HT-29 (cell line): ENCODE results near the gene RORB. TPM values are rescaled to one million over a fixed set of nuclear protein-coding genes. Genes with fewer than 3 reads are reported as not detected.

Experiments used
- DNase-seq: peaks from one replicate; pipeline ENCODE4 v3.0.0-alpha.2; 2015; ENCODE audit warnings: low spot score
- total RNA-seq: library from RNA; depleted of rRNA; stranded (reverse); fragments of >200 nt; shearing (Covaris generic); gene quantifications from 2 replicates; pipeline ENCODE4 v1.2.3, GENCODE V29; 2014

Gene RORB
- total RNA-seq, 1 experiment from 2014 or later, result not detected

DNA sequence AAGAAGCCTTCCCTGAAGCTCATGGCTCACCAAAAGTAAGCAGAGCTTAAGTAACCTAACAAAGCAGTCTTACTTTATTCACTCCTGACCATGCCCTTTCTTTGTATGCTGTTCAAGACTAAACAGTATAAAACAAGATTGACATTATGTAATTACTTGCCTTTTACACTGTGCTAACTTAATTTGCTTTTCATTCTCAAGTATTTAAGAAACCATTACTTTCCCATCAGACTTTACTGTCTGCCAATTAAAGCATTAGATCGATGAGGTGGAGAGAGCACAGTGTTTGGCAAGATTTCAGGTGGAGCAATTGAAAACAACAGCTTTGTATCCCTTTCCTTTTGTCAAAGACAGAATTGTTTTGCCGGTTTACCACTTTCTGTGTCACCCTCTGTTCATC, 98.2 kb downstream of the RORB start:
- DNase-seq, result no peak

DNA sequence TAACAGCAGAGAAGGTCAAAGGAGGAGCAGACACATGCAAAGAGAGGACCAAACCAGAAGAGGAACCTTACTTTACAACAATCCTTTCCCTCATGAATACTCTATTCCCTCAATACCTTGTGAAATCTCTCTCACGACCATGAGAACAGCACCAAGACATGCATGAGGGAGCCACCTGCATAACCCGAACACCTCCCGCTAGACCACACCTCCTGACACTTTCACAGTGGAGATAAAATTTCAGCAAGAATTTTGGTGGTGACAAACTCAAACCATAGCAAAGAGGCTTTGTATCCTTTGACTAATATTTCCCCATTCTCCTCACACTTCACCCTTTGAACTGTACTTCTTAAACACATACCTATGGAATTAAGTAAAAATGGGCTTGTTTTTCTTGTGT, 101.7 kb downstream of the RORB start:
- no peak for DNase-seq

DNA sequence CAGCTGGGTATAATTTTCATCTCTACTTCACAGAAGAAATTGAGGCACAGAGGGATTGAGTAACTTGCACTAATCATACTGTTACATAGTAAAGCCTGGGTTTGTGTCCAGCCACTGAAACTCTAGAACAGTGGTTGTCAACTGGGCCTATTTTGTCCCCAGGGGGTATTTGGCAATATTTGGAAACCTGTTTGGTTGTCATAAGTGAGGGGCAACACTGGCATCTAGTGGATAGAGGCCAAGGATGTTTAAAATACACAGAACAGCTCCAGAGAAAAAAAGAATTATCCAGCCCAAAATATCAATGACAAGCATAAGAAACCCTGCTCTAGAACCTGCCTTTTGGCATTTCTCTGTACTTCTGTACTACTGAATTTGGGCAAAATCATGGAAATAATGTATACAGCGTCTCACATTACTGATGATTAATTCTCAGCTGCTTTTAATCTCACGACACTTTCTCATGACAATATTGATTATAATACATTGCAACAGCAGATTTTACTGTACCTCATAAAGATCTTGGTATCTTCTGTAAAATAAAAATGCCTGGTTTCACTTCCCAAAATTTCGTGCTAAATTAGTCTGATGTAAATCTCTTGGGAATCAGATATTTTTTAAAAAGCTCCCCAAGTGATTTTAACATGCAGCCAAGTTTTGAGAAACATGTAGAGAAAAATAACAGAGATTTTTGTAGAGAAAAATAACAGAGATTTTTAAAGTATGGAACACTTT, 112.7 kb downstream of the RORB start:
- DNase-seq, result no peak

DNA sequence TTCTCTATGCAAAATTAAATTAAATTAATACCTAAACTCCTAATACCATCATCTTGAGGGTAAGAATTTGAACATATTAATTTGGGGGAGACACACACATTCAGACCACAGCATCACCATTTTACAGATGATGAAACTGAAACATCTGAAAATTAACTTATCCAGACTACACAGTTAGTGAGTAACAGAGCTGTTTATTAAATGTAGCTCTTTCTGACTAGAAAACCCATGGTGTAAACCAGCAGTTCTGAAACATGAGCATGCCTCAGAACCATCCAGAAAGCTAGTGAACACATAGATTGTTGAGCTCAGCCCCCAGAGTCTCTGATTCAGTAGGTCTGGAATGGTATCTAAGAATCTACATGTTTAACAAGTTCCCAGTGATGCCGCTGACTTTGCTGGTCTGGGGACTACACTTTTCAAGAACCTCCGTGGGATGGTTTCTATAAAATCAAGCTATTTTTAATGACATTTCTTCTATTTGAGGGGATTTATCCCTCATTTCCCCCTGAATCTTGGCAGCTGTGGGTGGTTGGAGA, 113.5 kb downstream of the RORB start:
- no peak for DNase-seq

DNA sequence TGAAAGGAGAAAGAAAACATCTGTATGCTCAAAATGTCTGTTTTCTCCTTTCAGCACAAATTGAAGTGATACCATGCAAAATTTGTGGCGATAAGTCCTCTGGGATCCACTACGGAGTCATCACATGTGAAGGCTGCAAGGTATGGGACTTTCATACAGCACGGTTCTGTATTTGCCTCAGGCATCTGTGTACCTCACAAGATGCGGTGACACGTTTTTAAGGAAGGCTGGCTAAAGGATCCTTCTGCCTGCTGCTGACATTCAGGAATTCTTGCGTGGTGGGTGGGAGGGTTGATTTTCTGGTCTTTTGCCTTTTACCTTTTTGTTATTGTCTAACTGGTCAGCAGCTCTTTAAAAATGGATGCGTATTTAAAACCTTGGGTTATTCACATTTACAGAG, 133.1 kb downstream of the RORB start:
- DNase-seq, result no peak

DNA sequence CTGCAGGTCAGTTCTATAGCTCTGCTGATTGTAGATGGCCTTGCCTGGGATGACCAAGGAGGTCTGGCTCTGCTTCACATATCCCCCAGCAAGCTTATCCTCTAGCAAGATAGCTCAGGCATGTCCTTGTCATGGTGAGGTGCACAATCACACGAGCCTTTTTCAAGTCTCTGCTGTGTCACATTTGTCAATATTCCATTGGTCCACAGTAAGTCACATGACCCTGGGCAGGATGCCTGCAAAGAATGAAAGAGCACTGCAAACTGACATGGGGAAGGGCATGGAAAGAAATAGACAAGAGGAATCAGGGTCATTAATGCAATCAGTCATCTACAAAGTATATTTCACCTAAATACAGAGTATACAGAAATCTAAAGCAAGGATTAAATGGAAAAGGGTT, 142.0 kb downstream of the RORB start:
- no peak for DNase-seq

DNA sequence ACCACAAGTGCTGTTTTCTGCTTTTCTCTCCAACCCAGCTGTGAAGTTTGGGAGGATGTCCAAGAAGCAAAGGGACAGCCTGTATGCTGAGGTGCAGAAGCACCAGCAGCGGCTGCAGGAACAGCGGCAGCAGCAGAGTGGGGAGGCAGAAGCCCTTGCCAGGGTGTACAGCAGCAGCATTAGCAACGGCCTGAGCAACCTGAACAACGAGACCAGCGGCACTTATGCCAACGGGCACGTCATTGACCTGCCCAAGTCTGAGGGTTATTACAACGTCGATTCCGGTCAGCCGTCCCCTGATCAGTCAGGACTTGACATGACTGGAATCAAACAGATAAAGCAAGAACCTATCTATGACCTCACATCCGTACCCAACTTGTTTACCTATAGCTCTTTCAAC, 145.2 kb downstream of the RORB start:
- no peak for DNase-seq

DNA sequence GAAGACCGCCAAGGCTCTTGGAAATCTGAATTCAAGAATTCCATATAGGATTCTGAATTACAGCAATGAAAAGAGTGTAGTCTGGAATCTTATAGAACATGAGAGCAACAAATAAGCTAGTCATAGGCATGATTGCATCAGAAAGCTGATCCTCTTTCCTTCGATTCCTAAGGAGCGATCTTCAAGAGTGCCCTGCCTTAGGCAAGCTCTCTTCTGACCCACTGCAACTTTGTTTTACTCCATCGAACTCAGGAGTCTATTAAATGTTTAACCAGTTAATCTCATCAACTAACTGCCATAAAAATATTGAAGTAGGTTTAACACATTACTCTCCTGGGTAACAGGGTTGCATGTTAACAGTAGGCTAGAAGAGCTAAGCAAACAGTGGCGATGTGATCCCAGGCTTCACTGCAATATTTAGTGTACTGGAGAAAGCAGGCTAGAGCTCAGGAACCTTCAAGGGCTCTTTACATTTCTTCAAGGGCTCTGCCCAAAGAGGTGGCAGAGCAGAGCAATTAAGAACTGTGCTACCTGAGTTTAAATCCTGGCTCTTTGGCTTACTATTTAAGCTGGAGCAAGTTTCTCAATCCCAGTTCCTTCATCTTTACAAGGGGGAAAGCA, 146.3 kb downstream of the RORB start:
- DNase-seq, result no peak

DNA sequence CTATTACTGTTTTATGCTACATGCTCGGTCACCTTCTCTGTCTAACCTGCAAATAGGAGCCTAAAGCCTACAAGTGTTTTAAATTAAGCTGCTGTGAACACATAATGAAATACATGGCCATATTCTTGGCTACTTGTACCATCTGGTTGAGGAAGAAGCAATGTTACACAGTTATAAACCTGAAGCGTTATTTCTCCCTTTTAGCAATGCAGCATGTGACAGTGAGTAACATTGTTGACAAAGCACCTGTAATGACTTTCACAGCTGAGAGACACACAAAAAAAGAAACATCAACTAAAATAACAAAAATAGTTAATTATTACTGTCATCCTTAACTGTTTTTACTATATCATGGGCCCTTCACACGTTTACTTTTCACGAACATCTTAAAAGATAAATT, 146.9 kb downstream of the RORB start:
- DNase-seq, result no peak

DNA sequence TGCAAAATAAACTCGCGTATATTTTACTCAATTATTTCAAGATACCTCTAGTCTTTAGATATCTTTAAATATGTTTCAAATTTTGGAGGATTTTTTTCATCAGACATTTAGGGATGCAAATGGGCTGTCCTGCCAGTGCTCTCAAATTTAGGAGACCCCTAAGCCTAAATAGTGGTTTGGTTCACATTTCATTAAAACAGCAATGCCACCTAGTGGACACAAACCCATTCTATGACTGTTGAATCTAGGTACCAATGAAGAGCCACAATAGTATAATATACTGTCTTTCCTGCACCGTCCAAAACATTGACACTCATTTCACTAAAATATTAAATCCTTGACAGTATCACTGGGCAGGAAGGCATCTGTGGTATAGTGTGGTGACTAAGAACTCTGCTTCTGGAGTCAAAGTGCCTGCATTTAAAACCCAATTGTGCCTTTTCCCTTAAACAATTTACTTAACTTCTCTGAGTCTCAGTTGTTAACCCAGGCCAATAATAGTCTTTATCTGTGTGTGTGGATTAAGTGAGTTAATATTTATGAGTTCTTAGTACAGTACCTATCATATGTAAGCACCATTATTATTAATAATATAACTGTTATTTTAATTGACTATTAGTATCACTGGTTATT, 148.0 kb downstream of the RORB start:
- peak; percentile 35 for DNase-seq

DNA sequence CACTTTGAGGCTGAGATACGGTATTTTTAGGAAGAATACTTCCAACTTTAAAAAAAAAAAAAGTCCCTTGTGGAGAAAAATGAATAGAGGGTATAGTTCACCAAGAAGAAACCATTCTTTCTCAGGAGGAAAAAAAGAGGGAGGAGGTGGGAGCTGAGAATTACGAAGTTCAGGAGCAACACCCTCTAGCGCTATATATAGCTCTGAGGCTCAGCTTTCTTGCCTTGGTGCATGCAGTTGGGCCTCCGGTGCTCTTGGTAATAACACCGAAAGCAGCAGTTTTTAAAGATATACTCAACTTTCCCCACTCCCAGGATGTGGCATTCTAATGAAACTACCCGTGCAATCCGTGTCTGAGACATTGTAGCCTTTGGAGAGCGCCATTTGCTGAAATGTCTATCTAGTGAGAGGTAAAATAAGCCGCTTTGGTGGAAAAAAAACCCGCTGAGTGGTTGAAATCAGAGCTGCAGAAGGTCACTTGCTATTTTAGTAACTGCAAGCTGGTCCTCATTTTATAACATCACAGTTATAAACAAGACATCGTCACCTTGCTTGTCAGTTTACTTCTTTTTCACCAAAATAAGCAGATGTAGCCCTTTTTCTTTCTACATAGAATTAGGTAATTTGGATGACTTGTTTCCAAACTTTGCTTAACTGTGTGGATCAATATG, 156.4 kb downstream of the RORB start:
- DNase-seq, result no peak

DNA sequence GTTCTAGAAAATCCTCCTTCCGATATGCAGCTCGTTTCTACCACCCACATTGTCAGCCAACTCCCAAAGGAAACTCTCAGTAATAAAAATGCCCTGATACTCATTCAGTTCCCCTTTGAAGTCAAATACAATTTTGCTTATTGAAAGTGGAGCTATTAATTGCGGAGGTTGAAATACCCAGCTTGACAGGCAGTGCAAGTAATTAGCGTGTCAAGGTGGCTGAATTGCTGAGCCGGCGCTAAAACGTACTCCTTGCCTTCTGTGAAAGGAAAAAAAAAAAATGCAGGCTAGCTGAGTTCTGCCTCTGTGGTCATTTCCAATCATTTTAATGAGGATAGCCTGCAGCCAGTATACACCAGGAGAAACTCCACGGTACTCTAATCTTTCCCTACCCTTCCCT, 165.5 kb downstream of the RORB start:
- no peak for DNase-seq

DNA sequence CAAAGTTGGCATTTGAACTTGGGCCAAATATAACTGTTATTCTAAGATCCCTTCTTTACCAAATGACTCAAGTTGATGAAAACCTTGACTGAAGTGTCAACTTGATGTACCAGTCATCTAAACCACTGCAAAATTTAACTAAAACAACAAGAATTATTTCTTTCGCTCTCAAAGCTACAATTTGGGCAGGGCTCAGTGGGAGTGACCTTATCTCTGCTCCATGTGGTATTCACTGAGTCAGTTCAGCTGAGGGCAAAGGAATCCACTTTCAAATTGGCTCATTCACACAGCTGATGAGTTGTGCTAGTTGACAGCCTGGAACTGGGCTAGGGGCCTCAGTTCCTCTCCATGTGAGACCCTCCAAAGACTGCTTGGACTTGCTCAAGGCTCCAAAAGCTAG, 166.3 kb downstream of the RORB start:
- no peak for DNase-seq

DNA sequence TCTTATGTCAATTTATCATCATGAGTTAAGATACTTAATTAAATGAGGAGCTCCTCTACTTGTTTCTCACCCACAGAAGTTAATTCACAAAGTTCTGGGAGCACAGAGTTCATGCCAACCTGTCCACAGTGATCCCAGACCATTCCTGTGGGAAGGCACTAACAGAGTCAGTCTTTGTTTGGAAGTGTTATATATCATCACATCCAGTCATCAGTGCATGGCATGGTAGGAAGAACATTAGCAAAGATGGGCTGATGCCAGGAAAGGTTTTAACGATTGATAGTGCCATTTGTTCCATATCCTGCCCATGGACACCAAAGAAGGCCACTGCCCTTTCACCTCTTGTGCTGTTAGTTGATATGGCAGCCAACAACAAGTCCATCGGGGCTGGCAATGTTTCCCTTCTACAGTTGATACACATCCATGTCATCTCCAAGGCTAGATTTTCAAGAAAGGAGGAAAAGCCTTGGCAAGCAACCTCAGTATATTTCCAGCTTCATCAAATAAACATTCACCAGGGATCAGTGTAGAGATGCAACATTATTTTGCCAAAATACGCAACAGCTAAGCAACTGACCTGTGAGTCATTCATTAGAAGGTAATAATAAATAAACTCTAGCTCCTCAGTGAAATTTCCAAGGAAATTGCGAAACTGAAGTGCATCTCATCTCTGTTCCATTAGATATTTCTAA, 169.6 kb downstream of the RORB start:
- no peak for DNase-seq

DNA sequence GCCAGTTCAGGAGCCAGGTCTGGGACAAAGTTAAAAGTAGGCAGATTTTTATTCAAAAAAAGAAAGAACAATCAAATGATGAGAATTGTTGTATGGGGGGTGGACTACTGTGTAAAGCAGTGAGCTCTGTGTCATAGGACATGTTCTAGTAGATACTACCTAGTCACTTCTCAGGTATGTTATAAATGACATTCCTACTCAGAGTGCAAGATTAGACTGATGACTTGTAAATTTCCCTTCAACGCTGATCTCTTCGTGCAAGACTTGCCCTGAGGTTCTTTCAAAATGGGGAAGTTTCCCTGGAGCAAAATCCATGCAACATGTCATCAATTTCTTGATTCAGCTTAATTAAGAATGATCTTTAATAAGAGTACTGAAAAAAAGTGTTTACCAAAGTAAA, 175.1 kb downstream of the RORB start:
- DNase-seq, result no peak

DNA sequence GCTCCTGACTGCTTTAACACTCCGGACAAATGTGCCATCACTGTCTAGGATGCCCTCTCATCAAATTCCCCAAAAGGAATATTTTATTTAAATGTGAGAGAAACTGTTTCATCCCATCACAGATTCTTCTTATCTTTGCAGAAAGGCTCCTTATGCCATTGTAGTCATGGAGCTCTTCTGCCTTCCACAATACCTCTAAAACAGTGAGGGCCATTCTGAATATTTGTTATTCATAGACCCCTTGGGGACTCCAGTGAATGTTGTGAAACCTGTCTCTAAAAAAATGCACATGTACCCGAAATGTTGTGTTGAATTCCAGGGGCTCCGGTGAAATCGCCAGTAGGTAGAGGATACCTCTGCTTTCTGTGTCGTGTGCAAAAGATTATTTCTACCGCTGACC, 176.9 kb downstream of the RORB start:
- no peak for DNase-seq

DNA sequence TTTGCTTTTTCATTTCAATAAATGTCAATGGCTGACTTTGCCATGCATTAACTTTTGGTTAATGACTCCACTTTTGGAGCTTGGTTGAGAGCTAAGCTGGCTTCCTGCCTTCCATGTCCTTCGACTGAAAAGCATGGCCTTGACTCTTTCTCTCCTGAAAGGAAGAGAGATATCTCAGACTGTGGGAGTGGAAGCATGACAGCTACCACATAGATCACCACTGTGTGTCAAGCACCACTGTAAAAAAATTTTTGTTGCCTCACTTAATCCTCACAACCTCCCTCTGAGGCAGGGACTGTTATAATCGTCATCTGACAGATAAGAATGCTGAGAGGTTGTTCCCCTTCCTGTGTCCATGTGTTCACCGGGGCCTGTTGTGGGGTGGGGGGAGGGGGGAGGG, 184.8 kb downstream of the RORB start:
- DNase-seq, result no peak

DNA sequence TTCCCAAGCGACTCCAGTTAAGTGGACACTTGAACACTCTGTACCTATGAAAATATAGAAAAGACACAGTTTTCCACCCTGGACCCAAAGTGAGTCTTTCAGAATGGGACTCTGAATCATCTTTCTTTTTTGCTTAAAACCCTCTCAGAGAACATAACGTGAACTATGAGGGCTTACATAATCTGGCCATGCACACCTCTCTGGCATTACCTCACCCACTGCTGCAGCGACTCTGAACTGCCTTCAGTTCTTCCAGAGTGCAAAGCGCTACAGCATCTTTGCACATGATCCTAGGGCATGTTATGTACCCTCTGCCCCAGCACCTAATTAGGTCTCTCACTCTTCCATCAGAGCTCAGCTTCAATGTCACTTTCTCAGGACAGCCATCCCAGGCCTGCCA, 186.2 kb downstream of the RORB start:
- no peak for DNase-seq

DNA sequence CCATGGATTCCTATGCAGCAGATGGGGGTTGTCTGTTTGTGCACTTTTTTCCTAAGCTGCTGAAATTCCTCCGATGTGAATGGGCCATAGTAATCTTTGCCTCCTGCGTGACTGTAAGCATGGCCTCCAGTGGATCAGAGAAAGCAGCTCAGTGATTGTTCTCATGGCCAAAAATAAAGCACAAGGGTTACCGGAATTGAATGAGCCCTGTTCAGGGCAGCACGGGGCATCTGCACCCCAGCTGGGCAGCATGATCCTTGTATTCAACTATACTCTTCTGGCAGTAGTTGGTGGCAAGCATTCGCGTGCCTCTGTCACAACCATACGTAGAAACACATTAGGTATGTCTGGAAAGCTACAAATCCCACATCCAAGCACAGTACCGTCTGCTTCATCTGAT, 193.9 kb downstream of the RORB start:
- no peak for DNase-seq

DNA sequence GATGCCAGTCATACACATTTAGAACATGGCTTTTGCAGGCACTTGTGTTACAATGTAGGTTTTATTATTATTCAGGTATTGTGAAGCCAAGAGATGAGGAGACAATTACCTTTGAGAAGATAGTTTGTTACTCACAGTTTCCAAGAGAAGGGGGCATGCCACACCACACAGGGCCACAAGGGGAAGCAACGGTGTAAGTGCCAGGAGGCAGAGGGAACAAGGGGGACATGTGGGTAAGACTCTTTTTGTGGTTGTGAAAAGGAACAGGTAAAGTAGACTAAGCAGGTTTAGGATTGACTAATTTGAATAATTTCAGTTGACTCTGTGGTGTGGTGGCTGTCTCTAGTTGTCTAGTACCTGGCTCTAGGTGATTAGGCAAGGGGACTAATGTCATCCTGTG, 199.4 kb downstream of the RORB start:
- DNase-seq, result no peak

DNA sequence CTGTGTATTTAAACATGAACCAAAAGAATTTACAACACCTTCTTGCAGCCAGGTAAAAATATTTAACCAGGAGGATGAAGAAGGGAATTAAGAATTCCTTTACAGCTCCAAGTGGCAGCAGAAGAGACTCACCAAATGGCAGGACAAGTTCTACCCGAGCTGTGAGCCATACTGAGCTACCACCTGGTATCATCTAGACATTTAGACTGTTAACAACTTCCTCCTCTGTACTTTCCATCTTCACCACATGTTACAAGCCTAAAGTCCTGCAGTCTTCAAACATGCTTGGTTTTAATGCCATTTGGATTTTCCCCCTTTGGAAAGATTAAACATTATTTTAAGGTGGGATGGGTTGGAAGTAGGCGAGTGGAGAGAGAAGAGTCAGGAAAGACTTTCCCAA, 200.4 kb downstream of the RORB start:
- DNase-seq, result no peak

DNA sequence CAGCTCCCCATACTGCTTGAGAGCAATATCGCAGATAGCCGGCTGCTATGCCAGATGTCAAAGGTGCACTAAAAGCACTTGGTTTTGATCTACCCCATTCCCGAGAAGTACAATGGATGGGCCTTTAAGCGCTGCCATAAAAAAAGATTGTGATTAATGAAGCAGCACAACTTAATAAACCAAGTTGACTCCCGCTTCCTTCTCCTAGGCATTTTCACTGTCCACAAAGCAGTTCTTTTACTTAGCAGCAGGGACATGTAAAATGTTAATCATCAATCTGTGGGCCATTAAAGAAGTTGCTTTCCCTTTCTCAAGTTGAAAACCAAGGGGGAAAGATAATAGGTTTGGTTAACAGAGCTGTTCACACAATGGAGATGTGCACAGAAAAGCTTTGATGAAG, 214.2 kb downstream of the RORB start:
- no peak for DNase-seq
